Activated B cell treated with CpG ODN at 0.5 μM for 24 hours (primary cell): Measurements from ENCODE around the gene PRR18. TPM values are rescaled to one million over a fixed set of nuclear protein-coding genes. Genes with fewer than 3 reads are reported as not detected.

Source experiments
- ATAC-seq: fragments of 200-7000 bp; cut with Tn5 transposase; one replicate; pipeline ENCODE4 v1.10.0; 2021; ENCODE audit warnings: low read depth, mild to moderate bottlenecking, moderate library complexity
- CTCF ChIA-PET: fragments of 350-600 bp; sonication (Branson Sonifier 250); formaldehyde crosslinking; loops from one replicate; lab custom pipeline; 2021; ENCODE audit warnings: antibody characterized with exemption; lab: Charles Lee
- POLR2A ChIA-PET: fragments of 350-600 bp; sonication (Branson Sonifier 250); formaldehyde crosslinking; loops from one replicate; lab custom pipeline; 2021; ENCODE audit warnings: antibody characterized with exemption; lab: Charles Lee
- DNase-seq: peaks from one replicate; pipeline ENCODE4 v3.0.0; 2022
- H3K27ac Mint-ChIP-seq: one replicate; pipeline ENCODE4 v1.8.0; 2020; ENCODE audit warnings: mixed read lengths
- H3K27me3 Mint-ChIP-seq: one replicate; pipeline ENCODE4 v1.8.0; 2021; ENCODE audit warnings: mixed read lengths
- H3K36me3 Mint-ChIP-seq: one replicate; pipeline ENCODE4 v1.8.0; 2021; ENCODE audit warnings: low read depth, mixed read lengths
- H3K4me1 Mint-ChIP-seq: one replicate; pipeline ENCODE4 v1.8.0; 2021; ENCODE audit warnings: mixed read lengths
- H3K4me3 Mint-ChIP-seq: one replicate; pipeline ENCODE4 v1.8.0; 2020; ENCODE audit warnings: mild to moderate bottlenecking, mixed read lengths
- H3K9me3 Mint-ChIP-seq: one replicate; pipeline ENCODE4 v1.8.0; 2020; ENCODE audit warnings: mixed read lengths
- CTCF ChIP-seq: fragments of 200-600 bp; IDR thresholded peaks from one replicate; pipeline ENCODE4 v1.8.0; 2022; ENCODE audit warnings: antibody characterized with exemption, mild to moderate bottlenecking
- intact Hi-C: fragments of 100-400 bp; cut with micrococcal nuclease; formaldehyde crosslinking; loops from one replicate; pipeline ENCODE4 v1.15.1; 2024
- total RNA-seq: library from RNA; stranded (reverse); gene quantifications from 2 replicates; pipeline ENCODE4 v1.2.3, GENCODE V29; 2022

The PRR18 gene
- total RNA-seq, 1 donor from 2014 or later = not detected

DNA sequence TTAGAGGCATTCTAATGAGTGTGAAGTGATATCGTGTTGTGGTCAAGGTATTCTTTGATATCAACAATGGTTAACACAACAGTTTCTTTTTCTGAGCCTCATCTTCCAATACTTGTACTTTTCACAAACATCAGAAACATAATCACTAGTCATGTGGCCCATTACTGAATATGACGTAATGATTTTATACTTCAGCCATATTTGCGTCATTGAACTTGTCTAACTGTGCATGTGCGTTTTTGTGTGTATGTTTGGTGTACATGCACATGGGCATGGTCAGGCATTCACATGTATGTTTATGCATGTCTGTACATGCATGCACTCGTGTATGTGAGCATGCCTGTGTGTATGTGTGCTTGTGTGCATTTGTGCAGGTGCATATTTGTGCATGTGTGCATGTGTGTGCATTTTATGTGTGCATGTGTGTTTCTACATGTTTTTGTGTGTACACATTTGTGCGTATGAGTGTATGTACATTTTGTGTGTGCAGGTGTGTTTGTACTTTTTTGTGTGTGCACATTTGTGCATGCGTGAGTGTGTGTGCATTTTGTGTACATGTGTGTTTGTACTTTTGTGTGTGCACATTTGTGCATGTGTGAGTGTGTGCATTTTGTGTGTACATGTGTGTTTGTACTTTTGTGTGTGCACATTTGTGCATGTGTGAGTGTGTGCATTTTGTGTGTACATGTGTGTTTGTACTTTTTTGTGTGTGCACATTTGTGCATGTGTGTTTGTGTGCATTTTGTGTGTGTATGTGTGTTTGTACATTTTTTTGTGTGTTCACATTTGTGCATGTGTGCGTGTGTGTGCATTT lies 29.4 kb downstream of the PRR18 start:
- CTCF ChIA-PET = interaction anchor here (2.8 to 3.5 kb wide), 3 partner anchors 33 to 122 kb away, joined by 11 to 67 read pairs (median 41); no protein-coding TSS in a partner anchor
- POLR2A ChIA-PET = no interaction called here
- Mint-ChIP-seq H3K27me3 (peaks cover 5% of the 10 kb centered on the region), H3K4me1 (peaks cover 8% of the 10 kb centered on the region), H3K27ac (no peak overlapping the region), H3K9me3 (no peaks in the 10 kb centered on the region), H3K36me3 (no peaks in the 10 kb centered on the region), H3K4me3 (no peak overlapping the region)
- intact Hi-C loops = loop anchor here (5.0 kb wide), 3 partner anchors 121 to 349 kb away; partner anchors contain the start of gene RPS6KA2
- no peak for DNase-seq
- ATAC-seq = no peak
- TF ChIP-seq CTCF = no peak

DNA sequence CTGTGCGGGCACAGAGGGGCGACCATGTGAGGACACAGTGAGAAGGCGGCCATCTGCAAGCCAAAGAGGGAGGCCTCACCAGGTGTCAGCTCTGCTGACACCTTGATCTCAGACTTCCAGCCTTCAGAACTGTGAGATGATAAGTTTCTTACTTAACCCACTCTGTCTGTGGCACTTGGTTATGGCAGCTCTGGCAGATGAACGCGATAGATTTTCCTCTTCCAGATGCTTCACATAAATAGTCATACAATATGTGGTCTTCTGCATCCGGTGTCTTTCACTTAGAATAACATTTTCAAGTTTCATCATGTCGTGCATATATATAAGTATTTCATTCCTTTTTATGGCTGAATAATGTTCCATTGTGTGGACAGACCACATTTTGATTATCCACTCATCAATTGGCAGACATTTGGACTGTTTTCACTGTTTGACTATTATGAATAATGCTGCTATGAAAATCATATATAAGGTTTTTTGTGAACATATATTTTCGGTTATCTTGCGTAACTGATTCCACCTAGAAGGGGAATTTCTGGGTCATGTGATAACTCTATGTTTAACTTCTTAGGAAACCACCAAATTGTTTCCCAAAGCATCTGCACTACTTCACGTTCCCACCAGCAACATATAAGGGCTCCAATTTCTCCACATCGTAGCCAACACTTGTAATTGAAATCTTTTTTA lies 30.2 kb downstream of the PRR18 start:
- POLR2A ChIA-PET = no interaction called here

GRCh38 chr6:166277018-166277417 lies 31.2 kb downstream of the PRR18 start:
- Mint-ChIP-seq H3K4me3 (no peak overlapping the region), H3K36me3 (no peaks in the 10 kb centered on the region), H3K27ac (no peak overlapping the region), H3K4me1 (peaks cover 8% of the 10 kb centered on the region), H3K27me3 (peaks cover 4% of the 10 kb centered on the region), H3K9me3 (no peaks in the 10 kb centered on the region)
- no peak for TF ChIP-seq CTCF
- ChIA-PET CTCF (interaction anchor here (1.1 to 3.1 kb wide), 10 partner anchors 28 to 126 kb away, joined by 3 to 67 read pairs (median 6); no protein-coding TSS in a partner anchor), POLR2A (interaction anchor here (0.7 kb wide), 1 partner anchor 66 kb away, joined by 3 read pairs; no protein-coding TSS in a partner anchor)
- ATAC-seq (no peak), DNase-seq (no peak)
- intact Hi-C loops = loop anchor here (5.0 kb wide), 3 partner anchors 120 to 350 kb away; partner anchors contain the start of gene RPS6KA2

More for the DNA sequence above, 30.2 kb downstream of the PRR18 start:
- intact Hi-C loops = loop anchor here (5.0 kb wide), 3 partner anchors 121 to 349 kb away; partner anchors contain the start of gene RPS6KA2
- TF ChIP-seq CTCF = no peak
- no peak for ATAC-seq
- Mint-ChIP-seq H3K4me3 (no peak overlapping the region), H3K36me3 (no peaks in the 10 kb centered on the region), H3K27me3 (peaks cover 5% of the 10 kb centered on the region), H3K27ac (no peak overlapping the region), H3K9me3 (no peaks in the 10 kb centered on the region), H3K4me1 (peaks cover 8% of the 10 kb centered on the region)
- no peak for DNase-seq
- CTCF ChIA-PET = interaction anchor here (1.1 to 3.1 kb wide), 5 partner anchors 27 to 122 kb away, joined by 3 to 67 read pairs (median 5); no protein-coding TSS in a partner anchor

GRCh38 chr6:166275714-166276166 lies 32.5 kb downstream of the PRR18 start:
- intact Hi-C loops = loop anchor here (1.0 to 5.0 kb wide), 6 partner anchors 38 to 352 kb away; partner anchors contain the start of gene RPS6KA2
- Mint-ChIP-seq H3K27ac (no peak overlapping the region), H3K4me1 (peaks cover 8% of the 10 kb centered on the region), H3K4me3 (no peak overlapping the region), H3K9me3 (no peaks in the 10 kb centered on the region), H3K27me3 (peaks cover 2% of the 10 kb centered on the region), H3K36me3 (no peaks in the 10 kb centered on the region)
- TF ChIP-seq CTCF = peak; percentile 97
- DNase-seq = peak; percentile 85
- POLR2A ChIA-PET = interaction anchor here (0.7 to 1.0 kb wide), 2 partner anchors 106 to 125 kb away, joined by 3 read pairs; no protein-coding TSS in a partner anchor
- CTCF ChIA-PET = interaction anchor here (0.6 to 3.1 kb wide), 12 partner anchors 10 to 166 kb away, joined by 3 to 67 read pairs (median 4); no protein-coding TSS in a partner anchor
- peak; percentile 94 for ATAC-seq
